ENCODE measurements around the gene CWC22. TPM values are rescaled to one million over a fixed set of nuclear protein-coding genes. Genes with fewer than 3 reads are reported as not detected.

The CWC22 gene
- total RNA-seq, 1 experiment from 2014 or later: 34.0 TPM

GRCh38 chr2:180017784-180018183 lies 10.7 kb upstream of the CWC22 start:
- Mint-ChIP-seq H3K36me3 (ENCODE audit: insufficient read depth, unreplicated experiment) (no peaks in the 10 kb centered on the region), H3K27ac (ENCODE audit: low read depth, unreplicated experiment) (peak overlapping the region; percentile 10), H3K27me3 (ENCODE audit: insufficient read depth, unreplicated experiment) (no peaks in the 10 kb centered on the region), H3K4me1 (ENCODE audit: insufficient read depth, unreplicated experiment) (peaks cover 27% of the 10 kb centered on the region), H3K4me3 (ENCODE audit: unreplicated experiment) (no peak overlapping the region), H3K9me3 (ENCODE audit: unreplicated experiment) (no peaks in the 10 kb centered on the region)
- ChIA-PET CTCF (interaction anchor here (0.6 to 1.2 kb wide), 4 partner anchors 20 to 951 kb away, joined by 3 to 6 read pairs (median 4); no protein-coding TSS in a partner anchor), POLR2A (interaction anchor here (0.8 to 1.6 kb wide), 3 partner anchors 9 to 12 kb away, joined by 3 to 6 read pairs (median 3); partner anchors contain the start of gene CWC22)
- no peak for TF ChIP-seq CTCF (IDR thresholded peaks at IDR 0.05; ENCODE audit: unreplicated experiment)
- BruUV-seq (replicated peaks): no TSS peak
- DNase-seq (ENCODE audit: unreplicated experiment): peak; percentile 86
- intact Hi-C loops (cut with micrococcal nuclease): loop anchor here (2.0 kb wide), 1 partner anchor 23 kb away; no protein-coding TSS in a partner anchor

- POLR2A ChIA-PET: interaction anchor here (0.8 to 2.4 kb wide), 4 partner anchors 10 to 23 kb away, joined by 3 to 14 read pairs (median 4); partner anchors contain the start of gene CWC22
- TSS peak; percentile 94 for BruUV-seq (replicated peaks)
- no peak for TF ChIP-seq CTCF (IDR thresholded peaks at IDR 0.05; ENCODE audit: unreplicated experiment)
- Mint-ChIP-seq H3K4me1 (ENCODE audit: insufficient read depth, unreplicated experiment) (peaks cover 33% of the 10 kb centered on the region), H3K4me3 (ENCODE audit: unreplicated experiment) (no peak overlapping the region), H3K27me3 (ENCODE audit: insufficient read depth, unreplicated experiment) (no peaks in the 10 kb centered on the region), H3K9me3 (ENCODE audit: unreplicated experiment) (no peaks in the 10 kb centered on the region), H3K27ac (ENCODE audit: low read depth, unreplicated experiment) (peak overlapping the region; percentile 71), H3K36me3 (ENCODE audit: insufficient read depth, unreplicated experiment) (no peaks in the 10 kb centered on the region)
- no peak for DNase-seq (ENCODE audit: unreplicated experiment)
- intact Hi-C loops (cut with micrococcal nuclease): loop anchor here (2.0 kb wide), 1 partner anchor 24 kb away; no protein-coding TSS in a partner anchor
- CTCF ChIA-PET: interaction anchor here (0.8 to 2.2 kb wide), 6 partner anchors 14 to 59 kb away, joined by 3 to 9 read pairs (median 6); no protein-coding TSS in a partner anchor
These were observed 9.8 kb upstream of the CWC22 start for GRCh38 chr2:180016937-180017336.

GRCh38 chr2:180015951-180016709 lies 9.0 kb upstream of the CWC22 start:
- POLR2A ChIA-PET: interaction anchor here (0.7 to 2.4 kb wide), 8 partner anchors 10 to 81 kb away, joined by 3 to 14 read pairs (median 4); partner anchors contain the start of gene CWC22

More at GRCh38 chr2:180015951-180016709, 9.0 kb upstream of the CWC22 start:
- peak overlapping the region; percentile 71 for H3K27ac Mint-ChIP-seq (ENCODE audit: low read depth, unreplicated experiment)
- DNase-seq (ENCODE audit: unreplicated experiment): peak; percentile 48
- intact Hi-C loops (cut with micrococcal nuclease): loop anchor here (2.0 kb wide), 1 partner anchor 25 kb away; no protein-coding TSS in a partner anchor
- TSS peak; percentile 87 for BruUV-seq (replicated peaks)
- peaks cover 33% of the 10 kb centered on the region for H3K4me1 Mint-ChIP-seq (ENCODE audit: insufficient read depth, unreplicated experiment)
- no peaks in the 10 kb centered on the region for H3K9me3 Mint-ChIP-seq (ENCODE audit: unreplicated experiment)
- H3K4me3 Mint-ChIP-seq (ENCODE audit: unreplicated experiment): peak overlapping the region; percentile 65
- no peak for TF ChIP-seq CTCF (IDR thresholded peaks at IDR 0.05; ENCODE audit: unreplicated experiment)
- CTCF ChIA-PET: interaction anchor here (0.6 to 2.2 kb wide), 7 partner anchors 10 to 1219 kb away, joined by 3 to 9 read pairs (median 3); no protein-coding TSS in a partner anchor
- H3K36me3 Mint-ChIP-seq (ENCODE audit: insufficient read depth, unreplicated experiment): no peaks in the 10 kb centered on the region
- no peaks in the 10 kb centered on the region for H3K27me3 Mint-ChIP-seq (ENCODE audit: insufficient read depth, unreplicated experiment)

Data from MCF 10A (cell line).